ENCODE measurements around the gene ZNF888.

The ZNF888 gene

GRCh38 chr19:52943884-52944643 lies 20.8 kb upstream of the ZNF888 start:
- Histone ChIP-seq H3K79me2 (ENCODE audit: control insufficient read depth, low read length) (peaks cover 28% of the 10 kb centered on the region), H3K36me3 (ENCODE audit: control insufficient read depth, low read length) (peaks cover 4% of the 10 kb centered on the region), H3F3A (ENCODE audit: control insufficient read depth, insufficient read depth) (0 out of 2 replicates have a peak, but pooled peaks cover 4% of the 10 kb centered on the region), H3K4me2 (ENCODE audit: low read length) (no peak overlapping the region), H3K27me3 (ENCODE audit: control insufficient read depth, low read length) (no peaks in the 10 kb centered on the region), H3K9me3 (ENCODE audit: control insufficient read depth, insufficient read depth, low read length) (peaks cover 5% of the 10 kb centered on the region; the same call in 1 of the 2 replicates), H3K27ac (ENCODE audit: low read depth, low read length) (no peak overlapping the region), H4K20me1 (ENCODE audit: control insufficient read depth, insufficient read depth, low read depth, low read length) (no peaks in the 10 kb centered on the region; the same call in 1 of the 2 replicates), H3K9me2 (replicated peaks; ENCODE audit: control insufficient read depth, low read length) (no peaks in the 10 kb centered on the region), H3K4me3 (ENCODE audit: low read length) (no peak overlapping the region), H3K4me1 (ENCODE audit: control insufficient read depth, low read length) (peaks cover 4% of the 10 kb centered on the region)
- TF ChIP-seq EZH2phosphoT487 (IDR thresholded peaks at IDR 0.05; ENCODE audit: borderline replicate concordance, low read length) = no peak
- no peak for TF ChIP-seq CTCF (IDR thresholded peaks at IDR 0.05; ENCODE audit: low read depth, low read length, poor library complexity, severe bottlenecking)

- Histone ChIP-seq H3K27ac (ENCODE audit: low read depth, low read length) (no peak overlapping the region), H3K36me3 (ENCODE audit: control insufficient read depth, low read length) (peaks cover 3% of the 10 kb centered on the region), H3K9me3 (ENCODE audit: control insufficient read depth, insufficient read depth, low read length) (peaks cover 4% of the 10 kb centered on the region; the same call in 1 of the 2 replicates)
These were observed 20.1 kb upstream of the ZNF888 start for GRCh38 chr19:52943134-52943883.

More at GRCh38 chr19:52943134-52943883, 20.1 kb upstream of the ZNF888 start:
- Histone ChIP-seq H3K4me3 (ENCODE audit: low read length) (peak overlapping the region; percentile 98), H3K9me2 (replicated peaks; ENCODE audit: control insufficient read depth, low read length) (no peaks in the 10 kb centered on the region), H3K27me3 (ENCODE audit: control insufficient read depth, low read length) (no peaks in the 10 kb centered on the region), H3K4me2 (ENCODE audit: low read length) (peak overlapping the region; percentile 95), H4K20me1 (ENCODE audit: control insufficient read depth, insufficient read depth, low read depth, low read length) (no peaks in the 10 kb centered on the region; the same call in 1 of the 2 replicates), H3K79me2 (ENCODE audit: control insufficient read depth, low read length) (peaks cover 35% of the 10 kb centered on the region), H3K4me1 (ENCODE audit: control insufficient read depth, low read length) (peaks cover 4% of the 10 kb centered on the region), H3F3A (ENCODE audit: control insufficient read depth, insufficient read depth) (0 out of 2 replicates have a peak, but pooled peaks cover 4% of the 10 kb centered on the region)
- TF ChIP-seq EZH2phosphoT487 (IDR thresholded peaks at IDR 0.05; ENCODE audit: borderline replicate concordance, low read length) (no peak), CTCF (IDR thresholded peaks at IDR 0.05; ENCODE audit: low read depth, low read length, poor library complexity, severe bottlenecking) (no peak)
